ENCODE measurements around the gene SERINC2. TPM values are rescaled to one million over a fixed set of nuclear protein-coding genes. Genes with fewer than 3 reads are reported as not detected.

SERINC2 gene
- total RNA-seq, 2 experiments from 2014 or later = 0.16 TPM; not detected in 1

DNA sequence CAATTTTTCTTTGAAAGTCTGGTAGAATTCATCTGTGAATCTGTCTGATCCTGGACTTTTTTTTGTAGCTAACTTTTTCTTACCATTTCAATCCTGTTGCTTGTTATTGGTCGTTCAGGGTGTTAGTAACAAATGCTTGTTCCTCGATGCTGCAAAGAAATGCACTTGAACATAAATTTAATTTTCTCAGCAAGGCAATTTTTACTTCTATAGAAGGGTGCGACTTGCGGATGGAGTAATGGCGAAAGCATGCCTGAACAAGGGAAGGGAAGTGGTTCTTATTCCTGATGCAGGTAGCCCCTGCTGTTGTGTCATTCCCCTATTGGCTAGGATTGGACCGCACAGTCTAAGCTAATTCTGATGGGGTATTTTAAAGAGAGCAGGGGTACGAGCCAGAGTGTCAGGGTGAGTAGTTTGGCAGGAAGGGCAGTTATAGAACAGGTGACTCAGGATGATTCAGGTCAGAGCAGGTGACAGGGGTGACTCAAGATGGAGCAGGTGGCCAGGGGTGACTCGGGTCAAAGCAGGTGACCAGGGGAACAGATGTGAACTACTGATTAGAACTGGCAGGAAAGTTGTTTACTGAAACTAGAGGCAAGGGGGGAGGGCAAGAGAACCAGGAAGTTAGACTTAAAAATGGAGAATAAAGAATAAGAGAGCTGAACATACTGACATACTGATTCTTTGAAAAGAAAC, 40.5 kb downstream of the SERINC2 start:
- DNase-seq (no peak), ATAC-seq (no peak)
- H3K4me3 Mint-ChIP-seq = no peak overlapping the region
- peaks cover 6% of the 10 kb centered on the region for H3K36me3 Mint-ChIP-seq (ENCODE audit: low read depth)
- ChIA-PET POLR2A (no interaction called here), CTCF (no interaction called here)
- TF ChIP-seq, protein P1, sequence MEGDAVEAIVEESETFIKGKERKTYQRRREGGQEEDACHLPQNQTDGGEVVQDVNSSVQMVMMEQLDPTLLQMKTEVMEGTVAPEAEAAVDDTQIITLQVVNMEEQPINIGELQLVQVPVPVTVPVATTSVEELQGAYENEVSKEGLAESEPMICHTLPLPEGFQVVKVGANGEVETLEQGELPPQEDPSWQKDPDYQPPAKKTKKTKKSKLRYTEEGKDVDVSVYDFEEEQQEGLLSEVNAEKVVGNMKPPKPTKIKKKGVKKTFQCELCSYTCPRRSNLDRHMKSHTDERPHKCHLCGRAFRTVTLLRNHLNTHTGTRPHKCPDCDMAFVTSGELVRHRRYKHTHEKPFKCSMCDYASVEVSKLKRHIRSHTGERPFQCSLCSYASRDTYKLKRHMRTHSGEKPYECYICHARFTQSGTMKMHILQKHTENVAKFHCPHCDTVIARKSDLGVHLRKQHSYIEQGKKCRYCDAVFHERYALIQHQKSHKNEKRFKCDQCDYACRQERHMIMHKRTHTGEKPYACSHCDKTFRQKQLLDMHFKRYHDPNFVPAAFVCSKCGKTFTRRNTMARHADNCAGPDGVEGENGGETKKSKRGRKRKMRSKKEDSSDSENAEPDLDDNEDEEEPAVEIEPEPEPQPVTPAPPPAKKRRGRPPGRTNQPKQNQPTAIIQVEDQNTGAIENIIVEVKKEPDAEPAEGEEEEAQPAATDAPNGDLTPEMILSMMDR (IDR thresholded peaks at IDR 0.05) = no peak
- H3K27ac Mint-ChIP-seq = no peak overlapping the region
- no peaks in the 10 kb centered on the region for H3K4me1 Mint-ChIP-seq (ENCODE audit: low read depth)
- intact Hi-C loops (cut with micrococcal nuclease) = no loop called here
- peaks cover 12% of the 10 kb centered on the region for H3K27me3 Mint-ChIP-seq
- peaks cover 30% of the 10 kb centered on the region for H3K9me3 Mint-ChIP-seq

DNA sequence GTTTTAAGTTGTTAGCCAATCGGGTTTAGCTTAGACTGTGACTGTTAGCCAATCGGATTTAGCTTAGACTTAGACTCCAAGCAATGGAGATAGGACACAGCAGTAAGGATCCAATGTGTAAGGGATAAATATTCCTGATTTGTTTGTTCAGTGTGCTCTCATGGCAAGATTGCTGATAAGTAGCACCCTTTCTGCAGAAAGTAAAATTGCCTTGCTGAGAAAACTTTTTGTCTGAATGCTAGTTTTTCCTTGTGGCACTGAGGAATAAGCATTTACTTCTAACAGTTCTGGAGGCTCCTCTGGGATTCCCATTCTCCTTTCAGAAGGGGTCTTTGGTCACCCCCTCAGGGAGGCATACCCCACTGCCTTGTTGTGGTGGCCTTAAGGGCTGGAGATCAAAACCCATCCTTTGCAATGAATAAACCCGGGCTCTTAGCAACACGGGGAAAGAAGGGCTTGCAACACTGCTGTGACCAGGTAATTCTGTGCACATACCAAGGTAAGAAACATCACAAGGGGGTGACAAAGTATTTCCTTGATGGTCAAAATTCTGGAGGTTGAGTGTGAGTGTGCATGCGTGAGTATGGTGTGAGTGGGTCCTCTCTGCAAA, 45.4 kb downstream of the SERINC2 start:
- CTCF ChIA-PET = interaction anchor here (1.0 kb wide), 1 partner anchor 91 kb away, joined by 3 read pairs; no protein-coding TSS in a partner anchor
- Mint-ChIP-seq H3K4me1 (ENCODE audit: low read depth) (no peaks in the 10 kb centered on the region), H3K4me3 (no peak overlapping the region), H3K9me3 (peaks cover 23% of the 10 kb centered on the region), H3K27ac (no peak overlapping the region), H3K36me3 (ENCODE audit: low read depth) (peaks cover 4% of the 10 kb centered on the region), H3K27me3 (peaks cover 6% of the 10 kb centered on the region)
- intact Hi-C loops (cut with micrococcal nuclease) = no loop called here
- no peak for ATAC-seq
- TF ChIP-seq, protein P1 (IDR thresholded peaks at IDR 0.05) = no peak
- POLR2A ChIA-PET = no interaction called here
- no peak for DNase-seq

DNA sequence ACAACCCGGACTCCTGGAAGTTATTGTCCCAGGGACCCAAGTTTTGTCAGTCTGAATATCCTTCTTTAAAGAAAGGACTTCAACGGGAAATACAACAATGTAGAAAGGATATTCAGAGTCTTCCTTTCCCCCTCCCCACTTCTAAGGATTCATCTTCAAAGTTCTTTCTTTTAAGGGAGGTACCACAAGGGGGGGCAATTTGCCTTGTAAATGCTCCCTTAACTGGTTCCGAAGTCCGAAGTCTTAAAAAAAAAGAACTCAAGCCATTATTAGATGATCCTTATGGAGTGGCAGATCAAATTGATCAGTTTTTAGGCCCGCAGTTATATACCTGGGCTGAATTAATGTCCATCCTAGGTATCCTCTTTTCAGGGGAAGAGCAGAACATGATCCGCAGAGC, 47.0 kb downstream of the SERINC2 start:
- H3K4me3 Mint-ChIP-seq = no peak overlapping the region
- ATAC-seq (no peak), DNase-seq (no peak)
- H3K4me1 Mint-ChIP-seq (ENCODE audit: low read depth) = no peaks in the 10 kb centered on the region
- ChIA-PET CTCF (interaction anchor here (1.4 kb wide), 1 partner anchor 42 kb away, joined by 3 read pairs; no protein-coding TSS in a partner anchor), POLR2A (no interaction called here)
- H3K36me3 Mint-ChIP-seq (ENCODE audit: low read depth) = no peaks in the 10 kb centered on the region
- TF ChIP-seq, protein P1 (IDR thresholded peaks at IDR 0.05) = no peak
- no peak overlapping the region for H3K27ac Mint-ChIP-seq
- peaks cover 3% of the 10 kb centered on the region for H3K27me3 Mint-ChIP-seq
- intact Hi-C loops (cut with micrococcal nuclease) = no loop called here
- H3K9me3 Mint-ChIP-seq = peaks cover 19% of the 10 kb centered on the region

DNA sequence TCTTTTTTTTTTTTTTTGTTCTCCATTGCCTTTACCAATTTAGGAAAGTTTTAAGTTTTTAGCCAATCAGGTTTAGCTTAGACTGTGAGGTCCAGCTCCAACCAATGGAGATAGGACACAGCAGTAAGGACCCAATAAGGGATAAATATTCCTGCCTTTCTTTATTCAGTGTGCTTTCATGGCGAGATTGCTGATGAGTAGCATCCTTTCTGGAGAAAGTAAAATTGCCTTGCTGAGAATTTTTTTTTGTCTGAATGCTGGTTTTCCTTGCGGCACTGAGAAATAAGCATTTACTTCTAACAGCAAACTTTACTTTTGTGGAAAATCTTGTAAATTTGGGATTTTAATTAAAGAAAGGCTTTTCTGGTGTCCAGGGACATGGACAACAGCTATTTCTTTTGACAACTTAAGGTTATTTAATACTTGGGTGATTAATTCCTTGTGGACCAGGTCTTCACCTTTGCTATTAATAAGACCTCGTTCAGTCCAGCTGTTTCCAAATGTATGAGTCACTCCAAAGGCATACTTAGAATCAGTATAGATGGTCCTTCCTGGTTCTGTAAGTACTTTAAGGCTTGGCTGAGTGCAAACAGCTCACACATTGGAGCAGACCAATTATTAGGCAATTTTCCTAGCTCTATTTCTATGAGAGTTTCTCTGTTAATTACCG, 54.1 kb downstream of the SERINC2 start:
- no peak for DNase-seq
- Mint-ChIP-seq H3K4me1 (ENCODE audit: low read depth) (no peaks in the 10 kb centered on the region), H3K4me3 (no peak overlapping the region), H3K27me3 (peaks cover 3% of the 10 kb centered on the region), H3K27ac (no peak overlapping the region), H3K9me3 (peaks cover 16% of the 10 kb centered on the region), H3K36me3 (ENCODE audit: low read depth) (no peaks in the 10 kb centered on the region)
- TF ChIP-seq, protein P1 (IDR thresholded peaks at IDR 0.05) = no peak
- intact Hi-C loops (cut with micrococcal nuclease) = no loop called here
- CTCF ChIA-PET = no interaction called here
- POLR2A ChIA-PET = interaction anchor here (1.3 kb wide), 1 partner anchor 21 kb away, joined by 3 read pairs; no protein-coding TSS in a partner anchor
- ATAC-seq = no peak

Data from activated CD8-positive, alpha-beta T cell treated with anti-CD3 and anti-CD28 coated beads for 36 hours (primary cell).